ENCODE results near the gene AGAP1. TPM values are rescaled to one million over a fixed set of nuclear protein-coding genes. Genes with fewer than 3 reads are reported as not detected.

Gene AGAP1
- total RNA-seq, 1 donor from 2014 or later = 43.8 TPM

DNA sequence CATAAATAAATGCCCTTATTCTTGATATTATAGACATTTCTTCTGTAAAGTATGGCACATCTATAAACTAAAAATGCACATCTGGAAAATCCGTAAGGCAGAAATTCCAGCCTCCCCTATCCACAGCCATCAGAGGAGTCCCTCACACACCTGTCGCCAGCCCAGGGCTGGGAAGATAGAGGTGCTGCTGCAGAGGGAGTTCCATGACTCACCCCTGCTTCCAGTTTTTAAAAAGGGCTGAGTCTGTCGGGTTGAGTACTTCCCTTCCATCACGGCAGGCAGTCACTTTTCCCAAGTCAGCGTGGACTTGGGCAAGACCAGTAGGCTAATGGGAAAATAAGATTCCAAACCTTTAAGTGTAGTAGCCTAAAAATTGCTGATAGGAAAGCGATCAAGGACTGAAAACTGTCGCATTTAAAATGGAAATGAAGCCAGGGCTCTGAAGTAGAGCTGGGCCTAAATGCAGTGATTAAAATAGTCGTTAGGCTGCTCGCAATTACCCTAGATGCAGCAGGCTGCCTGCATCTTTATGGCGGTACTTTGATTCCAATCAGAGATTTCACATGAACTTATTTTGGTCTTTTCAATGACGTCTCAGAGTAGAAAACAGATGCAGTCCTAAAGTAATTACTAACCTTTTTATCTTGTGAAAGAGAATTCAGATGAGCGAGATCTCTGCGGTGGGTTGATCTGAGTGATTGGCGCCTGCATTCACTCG is 280.5 kb downstream of the AGAP1 start:
- TF ChIP-seq, protein P1, sequence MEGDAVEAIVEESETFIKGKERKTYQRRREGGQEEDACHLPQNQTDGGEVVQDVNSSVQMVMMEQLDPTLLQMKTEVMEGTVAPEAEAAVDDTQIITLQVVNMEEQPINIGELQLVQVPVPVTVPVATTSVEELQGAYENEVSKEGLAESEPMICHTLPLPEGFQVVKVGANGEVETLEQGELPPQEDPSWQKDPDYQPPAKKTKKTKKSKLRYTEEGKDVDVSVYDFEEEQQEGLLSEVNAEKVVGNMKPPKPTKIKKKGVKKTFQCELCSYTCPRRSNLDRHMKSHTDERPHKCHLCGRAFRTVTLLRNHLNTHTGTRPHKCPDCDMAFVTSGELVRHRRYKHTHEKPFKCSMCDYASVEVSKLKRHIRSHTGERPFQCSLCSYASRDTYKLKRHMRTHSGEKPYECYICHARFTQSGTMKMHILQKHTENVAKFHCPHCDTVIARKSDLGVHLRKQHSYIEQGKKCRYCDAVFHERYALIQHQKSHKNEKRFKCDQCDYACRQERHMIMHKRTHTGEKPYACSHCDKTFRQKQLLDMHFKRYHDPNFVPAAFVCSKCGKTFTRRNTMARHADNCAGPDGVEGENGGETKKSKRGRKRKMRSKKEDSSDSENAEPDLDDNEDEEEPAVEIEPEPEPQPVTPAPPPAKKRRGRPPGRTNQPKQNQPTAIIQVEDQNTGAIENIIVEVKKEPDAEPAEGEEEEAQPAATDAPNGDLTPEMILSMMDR (IDR thresholded peaks at IDR 0.05) = no peak
- Mint-ChIP-seq H3K27me3 (ENCODE audit: unreplicated experiment) (no peaks in the 10 kb centered on the region), H3K4me1 (ENCODE audit: unreplicated experiment) (peaks cover 2% of the 10 kb centered on the region), H3K9me3 (ENCODE audit: unreplicated experiment) (no peaks in the 10 kb centered on the region), H3K4me3 (ENCODE audit: unreplicated experiment) (no peak overlapping the region), H3K36me3 (ENCODE audit: unreplicated experiment) (peaks cover 6% of the 10 kb centered on the region), H3K27ac (ENCODE audit: unreplicated experiment) (no peak overlapping the region)
- DNase-seq (ENCODE audit: extremely low spot score, unreplicated experiment) = no peak

DNA sequence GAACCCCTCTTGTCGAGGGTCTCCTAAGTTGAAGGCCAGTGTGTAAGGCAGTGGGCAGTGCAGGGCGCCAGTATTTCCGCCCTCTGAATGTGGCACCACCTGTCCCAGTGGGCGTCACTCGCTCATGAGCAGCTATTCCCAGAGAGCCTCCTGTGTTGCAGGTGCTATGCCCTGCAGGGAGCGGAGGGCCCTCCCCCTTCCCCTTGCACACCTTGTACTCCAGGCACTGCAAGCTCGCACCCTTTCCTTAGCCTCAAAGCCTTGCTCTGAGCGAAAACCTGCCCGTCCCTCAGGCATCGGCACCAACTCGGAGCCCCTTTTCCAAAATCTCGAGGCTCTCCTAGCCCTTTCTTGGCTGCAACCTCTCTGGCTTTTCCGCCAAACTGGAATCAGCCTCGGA is 282.7 kb downstream of the AGAP1 start:
- Mint-ChIP-seq H3K4me1 (ENCODE audit: unreplicated experiment) (peaks cover 3% of the 10 kb centered on the region), H3K27ac (ENCODE audit: unreplicated experiment) (no peak overlapping the region), H3K36me3 (ENCODE audit: unreplicated experiment) (peaks cover 6% of the 10 kb centered on the region), H3K9me3 (ENCODE audit: unreplicated experiment) (no peaks in the 10 kb centered on the region), H3K27me3 (ENCODE audit: unreplicated experiment) (no peaks in the 10 kb centered on the region), H3K4me3 (ENCODE audit: unreplicated experiment) (no peak overlapping the region)
- DNase-seq (ENCODE audit: extremely low spot score, unreplicated experiment) = no peak
- TF ChIP-seq, protein P1 (IDR thresholded peaks at IDR 0.05) = no peak

DNA sequence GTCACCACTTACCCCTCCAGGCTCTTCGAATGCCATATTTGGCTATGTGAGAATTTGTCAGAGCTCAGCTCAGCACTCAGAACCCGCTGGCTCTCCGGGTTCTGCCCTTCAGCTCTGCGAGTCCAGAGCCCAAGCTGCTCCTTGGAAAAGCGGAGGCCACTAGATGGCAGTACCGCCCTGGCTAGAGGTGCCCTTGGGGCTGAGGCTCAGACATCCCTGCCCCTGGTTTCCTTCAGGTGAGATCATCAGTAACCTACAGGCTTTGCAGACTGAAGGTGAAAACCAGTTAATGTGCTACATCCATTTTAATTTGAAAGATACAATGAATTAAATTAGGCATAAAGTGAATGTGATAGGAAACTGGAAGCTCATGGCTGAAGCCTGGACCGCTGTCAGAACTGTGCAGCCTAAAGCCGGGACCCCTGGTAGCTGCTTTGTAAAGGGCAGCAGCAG is 285.6 kb downstream of the AGAP1 start:
- TF ChIP-seq, protein P1 (IDR thresholded peaks at IDR 0.05) = peak; percentile 97
- Mint-ChIP-seq H3K4me1 (ENCODE audit: unreplicated experiment) (peaks cover 3% of the 10 kb centered on the region), H3K36me3 (ENCODE audit: unreplicated experiment) (peaks cover 5% of the 10 kb centered on the region), H3K27ac (ENCODE audit: unreplicated experiment) (peak overlapping the region; percentile 43), H3K4me3 (ENCODE audit: unreplicated experiment) (no peak overlapping the region), H3K27me3 (ENCODE audit: unreplicated experiment) (no peaks in the 10 kb centered on the region), H3K9me3 (ENCODE audit: unreplicated experiment) (no peaks in the 10 kb centered on the region)
- DNase-seq (ENCODE audit: extremely low spot score, unreplicated experiment) = peak; percentile 92

GRCh38 chr2:235780401-235780800 is 286.6 kb downstream of the AGAP1 start:
- DNase-seq (ENCODE audit: extremely low spot score, unreplicated experiment) = no peak
- H3K27me3 Mint-ChIP-seq (ENCODE audit: unreplicated experiment) = no peaks in the 10 kb centered on the region
- H3K4me3 Mint-ChIP-seq (ENCODE audit: unreplicated experiment) = no peak overlapping the region
- TF ChIP-seq, protein P1 (IDR thresholded peaks at IDR 0.05) = no peak
- H3K4me1 Mint-ChIP-seq (ENCODE audit: unreplicated experiment) = peaks cover 3% of the 10 kb centered on the region
- no peak overlapping the region for H3K27ac Mint-ChIP-seq (ENCODE audit: unreplicated experiment)
- H3K9me3 Mint-ChIP-seq (ENCODE audit: unreplicated experiment) = no peaks in the 10 kb centered on the region
- H3K36me3 Mint-ChIP-seq (ENCODE audit: unreplicated experiment) = peaks cover 5% of the 10 kb centered on the region

GRCh38 chr2:235781775-235782174 is 287.9 kb downstream of the AGAP1 start:
- DNase-seq (ENCODE audit: extremely low spot score, unreplicated experiment) = no peak
- Mint-ChIP-seq H3K27ac (ENCODE audit: unreplicated experiment) (no peak overlapping the region), H3K9me3 (ENCODE audit: unreplicated experiment) (no peaks in the 10 kb centered on the region), H3K36me3 (ENCODE audit: unreplicated experiment) (peaks cover 10% of the 10 kb centered on the region), H3K4me1 (ENCODE audit: unreplicated experiment) (peaks cover 3% of the 10 kb centered on the region), H3K4me3 (ENCODE audit: unreplicated experiment) (no peak overlapping the region), H3K27me3 (ENCODE audit: unreplicated experiment) (no peaks in the 10 kb centered on the region)
- TF ChIP-seq, protein P1 (IDR thresholded peaks at IDR 0.05) = no peak

All from osteocyte (in vitro differentiated cells).